Measurements from ENCODE around the gene B4GALT3.

Gene B4GALT3

DNA sequence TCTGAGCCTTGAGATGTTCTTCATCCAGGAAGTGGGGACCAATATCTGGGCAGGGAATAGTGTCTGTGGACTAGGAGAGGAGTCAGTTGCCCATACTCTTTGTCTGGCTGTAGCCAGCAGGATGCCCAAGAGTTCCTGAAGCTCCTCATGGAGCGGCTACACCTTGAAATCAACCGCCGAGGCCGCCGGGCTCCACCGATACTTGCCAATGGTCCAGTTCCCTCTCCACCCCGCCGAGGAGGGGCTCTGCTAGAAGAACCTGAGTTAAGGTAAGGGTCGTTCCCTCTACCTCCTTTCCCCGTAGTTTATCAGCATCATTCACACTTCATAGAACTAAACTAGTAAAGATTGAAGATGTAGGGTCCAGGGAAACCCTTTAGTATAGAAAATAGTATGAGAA is 14.5 kb downstream of the B4GALT3 start:
- DNase-seq (ENCODE audit: low spot score), result no peak

DNA sequence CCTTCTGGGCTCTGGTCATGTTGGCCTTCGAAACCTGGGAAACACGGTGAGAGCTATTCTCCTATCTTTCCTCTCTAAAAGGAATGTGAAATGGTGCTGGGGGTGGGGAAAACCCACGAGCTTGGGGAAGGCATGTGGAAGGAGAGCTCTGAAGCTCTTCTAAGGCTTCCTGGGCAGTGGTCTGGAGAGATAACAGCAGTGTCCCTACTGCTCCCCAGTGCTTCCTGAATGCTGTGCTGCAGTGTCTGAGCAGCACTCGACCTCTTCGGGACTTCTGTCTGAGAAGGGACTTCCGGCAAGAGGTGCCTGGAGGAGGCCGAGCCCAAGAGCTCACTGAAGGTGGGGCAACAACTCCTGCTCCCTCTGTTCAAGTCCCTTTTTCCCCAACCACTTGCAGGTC is 15.3 kb downstream of the B4GALT3 start:
- DNase-seq (ENCODE audit: low spot score), result no peak

DNA sequence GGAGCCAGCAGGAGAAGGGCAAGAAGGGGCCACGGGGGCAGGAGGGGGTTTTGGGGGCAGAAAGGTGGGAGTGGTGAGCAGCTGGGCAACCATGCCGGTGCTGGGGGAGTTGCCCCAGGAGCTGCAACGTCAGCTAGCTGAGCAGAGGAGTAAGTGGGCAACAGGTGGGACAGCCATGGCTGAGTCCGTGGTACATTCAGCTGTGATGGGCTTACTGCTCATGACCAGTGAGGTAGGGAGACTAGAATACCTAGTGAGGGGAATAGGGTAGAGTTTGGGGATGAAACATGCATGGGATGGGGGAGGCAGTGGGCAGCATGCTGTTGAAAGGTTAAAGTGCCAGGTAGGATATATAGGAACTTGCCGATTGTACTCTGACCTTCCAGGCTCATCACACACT is 15.7 kb downstream of the B4GALT3 start:
- DNase-seq (ENCODE audit: low spot score), result no peak

DNA sequence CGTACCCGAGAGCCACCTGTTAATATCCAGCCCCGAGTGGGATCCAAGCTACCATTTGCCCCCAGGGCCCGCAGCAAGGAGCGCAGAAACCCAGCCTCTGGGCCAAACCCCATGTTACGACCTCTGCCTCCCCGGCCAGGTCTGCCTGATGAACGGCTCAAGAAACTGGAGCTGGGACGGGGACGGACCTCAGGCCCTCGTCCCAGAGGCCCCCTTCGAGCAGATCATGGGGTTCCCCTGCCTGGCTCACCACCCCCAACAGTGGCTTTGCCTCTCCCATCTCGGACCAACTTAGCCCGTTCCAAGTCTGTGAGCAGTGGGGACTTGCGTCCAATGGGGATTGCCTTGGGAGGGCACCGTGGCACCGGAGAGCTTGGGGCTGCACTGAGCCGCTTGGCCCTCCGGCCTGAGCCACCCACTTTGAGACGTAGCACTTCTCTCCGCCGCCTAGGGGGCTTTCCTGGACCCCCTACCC is 16.6 kb downstream of the B4GALT3 start:
- DNase-seq (ENCODE audit: low spot score), result no peak

DNA sequence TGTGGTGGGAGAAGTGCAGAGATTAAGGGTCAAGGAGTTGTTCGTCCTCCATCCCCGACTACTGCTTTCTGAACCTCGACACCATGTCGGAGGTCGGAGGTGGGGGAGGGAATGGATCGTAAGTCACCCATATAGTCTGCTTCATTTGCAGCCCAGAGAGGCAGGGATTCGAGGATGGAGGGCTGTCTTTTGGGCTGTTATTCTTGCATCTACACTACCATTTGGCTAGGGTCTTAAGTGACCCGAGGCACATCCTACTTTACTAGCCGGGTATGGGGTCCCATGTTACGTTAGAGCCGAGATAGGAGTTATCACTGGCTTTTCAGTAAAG is 17.4 kb downstream of the B4GALT3 start:
- no peak for DNase-seq (ENCODE audit: low spot score)

DNA sequence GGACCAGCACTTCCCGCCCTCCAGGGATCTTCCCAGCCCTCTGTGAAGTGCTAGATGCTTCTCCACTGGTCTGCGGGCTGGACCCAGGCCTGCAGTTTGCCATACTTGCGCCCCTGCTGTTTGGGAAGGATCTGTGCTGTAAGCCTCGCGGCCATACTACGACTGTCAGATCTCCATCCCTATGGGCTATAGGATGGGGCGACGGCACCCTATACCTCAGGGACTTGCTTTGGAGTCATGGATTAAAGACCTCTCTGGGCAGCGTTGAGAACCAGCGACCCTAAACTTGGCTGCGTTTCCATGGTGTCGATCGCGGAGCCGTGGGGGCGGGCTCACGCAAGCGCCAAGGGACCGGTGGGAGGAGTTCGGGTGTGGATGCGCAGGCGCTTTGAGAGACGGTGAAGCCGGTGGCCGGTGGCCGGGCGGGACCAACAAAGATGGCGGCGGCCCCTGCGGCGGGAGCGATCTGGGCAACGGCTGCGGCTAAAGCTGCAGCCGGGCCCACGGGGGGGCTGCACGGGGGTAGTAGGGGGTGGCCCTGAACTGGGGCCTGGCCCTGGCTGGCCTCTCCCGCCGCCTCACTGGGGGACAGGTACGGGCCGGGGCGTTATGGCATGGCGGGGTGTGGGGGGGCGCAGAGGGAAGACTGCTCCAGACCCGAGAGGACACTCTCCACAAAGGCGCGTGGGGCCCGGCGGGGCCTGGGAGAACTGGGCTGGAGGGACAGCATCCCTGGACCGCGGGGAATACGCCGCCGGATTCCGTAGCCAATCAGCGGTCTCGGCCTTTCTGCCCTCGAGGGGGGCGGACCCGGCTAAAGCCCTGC is 18.0 kb downstream of the B4GALT3 start, which contains the start of gene USP21:
Gene USP21, plus strand, starts transcription at position 414 of the 826 bp plus-strand sequence. CDS start 1,141 bp downstream, outside the sequence.
- peak; percentile 94 for DNase-seq (ENCODE audit: low spot score)

DNA sequence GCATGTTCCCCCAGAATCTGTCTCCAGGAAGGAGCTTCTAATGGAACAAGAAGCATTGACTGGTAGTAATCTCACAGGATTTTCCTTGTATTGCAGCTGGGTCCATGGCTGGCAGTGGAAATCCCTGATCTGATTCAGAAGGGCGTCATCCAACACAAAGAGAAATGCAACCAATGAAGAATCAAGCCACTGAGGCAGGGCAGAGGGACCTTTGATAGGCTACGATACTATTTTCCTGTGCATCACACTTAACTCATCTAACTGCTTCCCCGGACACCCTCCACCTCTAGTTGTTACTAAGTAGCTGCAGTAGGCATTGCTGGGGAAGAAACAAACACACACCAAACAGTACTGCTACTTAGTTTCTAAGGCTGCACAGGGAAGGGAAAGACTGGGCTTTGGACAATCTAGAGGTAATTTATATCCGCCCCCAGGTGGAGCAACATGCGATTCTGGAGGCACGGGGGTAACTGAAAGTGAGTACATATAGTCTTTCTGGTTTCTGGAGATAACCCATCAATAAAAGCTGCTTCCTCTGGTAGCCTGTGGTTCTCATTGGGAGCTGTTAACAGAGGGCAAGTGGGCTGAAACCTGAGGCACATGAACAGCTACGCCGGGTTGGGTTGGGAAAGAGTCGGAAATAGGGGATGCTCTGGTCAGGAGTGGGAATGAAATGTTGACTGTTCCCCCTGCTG is 18.8 kb downstream of the B4GALT3 start:
- DNase-seq (ENCODE audit: low spot score), result no peak

DNA sequence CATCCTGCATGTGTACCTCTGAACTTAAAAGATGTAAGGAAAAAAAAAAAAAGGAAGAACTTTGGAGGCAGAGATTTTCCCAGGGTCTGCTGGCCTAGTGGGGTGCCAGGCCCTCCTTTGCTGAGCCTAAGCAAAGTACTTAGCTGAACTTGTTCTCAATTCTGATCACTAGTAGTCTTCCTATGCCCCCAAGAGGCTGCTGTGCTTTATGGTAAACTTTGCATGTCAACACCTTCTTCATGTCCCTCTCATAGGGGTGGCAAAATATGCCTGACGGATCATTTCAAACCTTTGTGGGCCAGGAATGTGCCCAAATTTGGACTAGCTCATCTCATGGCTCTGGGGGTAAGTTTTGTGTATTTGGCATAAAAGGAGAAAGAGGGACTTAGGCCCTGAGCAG is 19.4 kb downstream of the B4GALT3 start:
- no peak for DNase-seq (ENCODE audit: low spot score)

DNA sequence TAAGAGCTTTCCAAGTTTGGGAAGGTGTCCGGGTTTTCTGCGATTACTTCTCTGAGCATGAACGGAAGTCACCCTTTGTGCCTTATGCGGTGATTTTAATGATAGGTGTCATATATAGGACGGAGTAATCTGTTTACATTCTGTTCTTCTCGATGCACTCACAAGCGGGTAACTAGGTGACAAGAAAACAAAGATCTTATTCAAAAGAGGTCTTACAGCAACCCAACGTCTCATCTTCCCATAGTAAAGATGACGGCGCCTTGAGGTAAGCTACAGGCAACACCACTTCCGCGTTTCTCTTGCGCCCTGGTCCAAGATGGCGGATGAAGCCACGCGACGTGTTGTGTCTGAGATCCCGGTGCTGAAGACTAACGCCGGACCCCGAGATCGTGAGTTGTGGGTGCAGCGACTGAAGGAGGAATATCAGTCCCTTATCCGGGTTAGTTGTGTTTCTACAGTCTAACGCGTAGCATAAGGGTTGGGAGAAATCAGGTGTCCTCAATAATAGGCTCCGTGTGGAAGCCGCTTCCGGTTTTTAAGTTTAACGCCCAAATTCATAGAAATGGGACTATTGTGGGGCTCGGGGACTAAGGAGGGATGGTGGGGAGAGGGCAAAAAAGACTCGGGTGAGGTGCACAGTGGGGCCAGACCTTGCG is 23.5 kb downstream of the B4GALT3 start, which contains the start of gene UFC1:
Gene UFC1, plus strand, starts transcription at position 297 of the 656 bp plus-strand sequence. Its CDS starts 20 bp downstream, at position 317.
- peak; percentile 80 for DNase-seq (ENCODE audit: low spot score)

DNA sequence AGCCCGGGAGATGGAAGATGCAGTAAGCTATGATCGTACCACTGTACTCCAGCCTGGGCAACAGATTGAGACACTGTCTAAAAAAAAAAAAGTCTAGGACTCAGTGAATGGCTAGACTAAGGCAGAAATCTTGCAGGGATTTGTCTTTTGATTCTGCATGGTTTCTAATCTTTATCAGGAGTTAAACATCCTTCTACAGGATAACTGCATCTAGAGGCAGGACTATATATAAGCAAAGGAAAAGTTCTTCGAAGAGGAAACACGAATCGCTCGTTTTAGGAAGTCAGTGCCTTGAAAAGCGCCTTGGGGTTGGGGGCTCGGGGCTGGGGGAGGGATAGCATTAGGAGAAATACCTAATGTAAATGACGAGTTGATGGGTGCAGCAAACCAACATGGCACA is 24.1 kb downstream of the B4GALT3 start:
- DNase-seq (ENCODE audit: low spot score), result no peak

DNA sequence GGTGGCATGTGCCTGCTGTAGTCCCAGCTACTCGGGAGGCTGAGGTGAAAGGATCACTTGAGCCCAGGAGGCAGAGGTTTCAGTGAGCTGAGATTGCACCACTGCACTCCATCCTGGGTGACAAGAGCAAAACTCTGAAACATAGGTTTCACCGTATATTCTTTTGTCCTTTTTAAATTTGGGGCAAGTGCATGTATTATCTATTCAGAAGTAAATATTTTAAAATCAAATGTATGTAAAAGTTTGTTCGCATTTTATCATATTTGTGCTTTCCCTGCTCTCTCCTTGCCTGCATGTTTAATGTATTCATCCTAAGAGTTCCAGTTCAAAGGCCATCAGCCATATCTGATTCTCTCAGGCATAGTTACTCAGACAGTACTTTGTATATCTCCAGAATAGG is 31.5 kb downstream of the B4GALT3 start:
- DNase-seq (ENCODE audit: low spot score), result no peak

DNA sequence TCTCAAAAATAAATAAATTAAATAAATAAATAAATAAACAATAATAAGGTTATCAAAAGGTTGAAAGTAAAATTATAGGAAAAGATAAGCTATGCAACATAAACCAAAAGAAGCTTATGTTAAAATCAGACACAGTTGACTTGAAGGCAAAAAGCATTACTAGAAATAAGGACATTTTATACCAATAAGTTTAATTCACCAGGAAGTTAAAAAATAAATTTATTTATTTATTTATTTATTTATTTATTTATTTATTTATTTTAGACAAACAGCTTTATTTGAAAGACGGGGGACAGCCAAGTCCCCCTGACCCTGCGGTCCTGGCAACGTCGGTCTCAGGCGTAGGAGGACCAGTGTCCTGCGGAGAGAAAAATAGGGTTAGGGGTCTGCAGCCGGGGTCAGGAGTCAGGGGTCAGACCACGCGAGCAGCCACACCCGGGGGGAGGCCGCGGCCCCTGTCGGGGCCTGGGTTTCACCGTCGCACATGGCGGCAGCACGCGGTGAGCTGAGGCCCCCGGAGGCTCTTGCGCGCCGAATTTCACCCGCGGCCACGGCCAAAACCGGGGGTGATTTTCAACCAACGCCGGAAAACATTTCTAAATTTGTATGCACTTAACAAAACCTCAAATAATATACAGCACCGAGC is 36.4 kb downstream of the B4GALT3 start:
- no peak for DNase-seq (ENCODE audit: low spot score)

DNA sequence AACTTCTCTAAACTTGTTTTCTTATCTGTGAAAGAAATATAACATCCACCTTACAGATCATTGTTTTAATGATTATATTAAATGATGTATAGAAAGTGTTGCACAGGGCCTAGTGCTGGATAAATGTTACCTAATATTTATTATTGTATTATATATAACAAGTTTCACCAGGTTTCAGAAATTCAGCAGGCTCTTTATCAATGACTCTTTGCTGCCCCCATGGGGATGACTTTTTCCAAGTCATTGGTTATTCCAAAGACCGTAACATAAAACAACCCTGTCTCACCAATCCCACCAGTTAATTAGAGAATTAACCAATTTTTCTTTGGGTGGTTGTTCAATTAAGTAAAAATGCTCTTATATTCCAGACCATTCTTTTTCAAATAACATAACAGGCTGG is 37.5 kb downstream of the B4GALT3 start:
- peak; percentile 53 for DNase-seq (ENCODE audit: low spot score)

DNA sequence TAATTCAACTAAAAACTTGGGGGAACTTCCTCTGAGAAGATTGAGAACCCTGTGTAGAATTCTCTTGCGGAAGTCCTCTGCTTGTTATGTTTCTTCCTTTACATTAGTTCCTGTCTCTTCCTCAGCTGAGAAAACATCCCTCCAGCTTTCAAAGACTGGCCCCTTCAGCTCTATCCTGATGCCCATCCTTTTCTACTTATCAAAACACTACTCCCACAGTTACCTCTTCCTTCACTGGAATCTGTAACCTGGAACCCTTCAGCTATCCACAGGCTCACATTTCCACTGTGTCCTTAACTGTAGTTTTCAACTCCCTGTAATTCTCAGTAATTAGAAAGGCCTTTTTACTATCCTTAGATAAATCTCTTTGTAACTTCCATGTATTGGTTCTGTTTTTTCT is 38.9 kb downstream of the B4GALT3 start:
- DNase-seq (ENCODE audit: low spot score), result no peak

DNA sequence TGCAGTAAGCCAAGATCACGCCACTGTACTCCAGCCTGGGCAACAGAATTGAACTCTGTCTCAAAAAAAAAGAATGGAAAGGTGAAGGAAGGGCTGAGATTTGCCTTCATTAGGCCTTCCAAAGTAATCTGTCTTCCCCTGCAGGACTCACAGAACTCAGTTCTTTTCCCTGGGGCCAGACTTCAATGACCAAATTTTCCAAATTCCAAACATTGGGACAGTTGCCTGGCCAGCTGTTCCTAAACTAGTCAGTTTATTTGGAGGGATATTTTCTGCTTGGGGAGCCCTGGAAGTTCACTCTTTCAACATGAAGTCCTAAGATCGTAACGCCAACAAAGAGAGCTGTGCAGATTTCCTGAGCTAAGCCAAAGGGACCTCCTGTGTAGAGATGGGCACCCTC is 39.4 kb downstream of the B4GALT3 start:
- DNase-seq (ENCODE audit: low spot score), result no peak

DNA sequence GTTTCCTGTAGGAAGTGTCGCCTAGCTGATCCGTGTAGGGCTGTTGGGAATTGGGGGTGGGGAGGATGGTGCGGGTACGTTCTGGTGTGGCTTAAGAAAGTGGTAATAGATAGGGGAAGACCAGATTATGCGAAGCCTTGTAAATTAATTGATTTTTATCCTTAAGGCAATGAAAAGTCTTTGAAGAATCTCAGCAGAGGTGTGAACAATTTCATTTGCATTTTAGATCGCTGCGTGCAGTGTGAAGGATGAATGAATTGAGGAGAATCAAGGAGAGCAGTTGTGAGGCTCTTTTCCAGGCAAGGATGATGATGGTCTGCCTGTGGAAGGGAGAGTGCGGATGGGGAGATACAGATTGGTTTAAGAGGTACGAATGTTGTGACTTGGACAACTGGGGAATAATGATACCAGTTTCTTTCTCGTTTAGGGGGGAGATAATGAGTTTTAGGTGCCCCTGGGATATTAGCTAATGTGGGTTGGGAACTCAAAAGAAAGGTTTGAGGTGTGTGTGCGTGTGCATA is 44.0 kb downstream of the B4GALT3 start:
- DNase-seq (ENCODE audit: low spot score), result no peak

DNA sequence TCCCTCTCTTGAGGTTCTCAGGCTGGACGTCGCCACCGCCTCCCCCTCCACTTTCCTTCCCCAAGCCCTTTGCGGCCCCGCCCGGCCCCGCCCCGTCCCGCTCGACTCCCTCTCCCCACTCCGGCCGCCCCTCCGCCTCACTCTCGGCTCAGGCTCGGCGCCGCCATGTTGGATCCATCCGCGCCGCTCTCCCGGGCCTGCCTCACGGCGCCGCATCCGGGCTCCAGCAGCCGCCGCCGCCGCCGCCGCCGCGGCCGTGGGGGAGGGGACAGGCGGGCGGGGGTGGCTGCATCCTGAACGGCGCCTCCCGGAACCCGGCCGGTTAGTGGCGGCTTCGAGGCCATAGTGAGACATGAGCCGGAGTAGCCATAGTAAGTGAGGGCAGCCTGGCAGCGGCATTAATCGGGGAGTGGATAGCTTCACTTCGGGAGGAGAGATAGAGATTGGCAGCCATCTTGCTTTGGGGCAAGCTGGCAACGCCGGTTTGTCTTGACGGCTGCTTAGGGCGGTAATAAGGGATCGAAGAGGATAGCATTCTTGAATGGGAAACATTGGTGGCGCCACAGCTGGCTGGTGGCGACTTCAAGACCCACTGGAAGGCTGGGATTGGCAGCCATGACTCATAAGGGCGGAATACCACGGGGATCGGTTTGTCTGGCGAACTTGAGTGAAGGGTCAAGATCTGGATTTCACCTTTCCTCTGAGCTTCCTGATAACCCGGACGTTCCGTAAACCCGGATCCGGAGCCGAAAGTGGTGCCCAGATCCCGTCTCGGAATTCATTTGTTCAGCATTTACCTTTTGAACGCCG is 44.7 kb downstream of the B4GALT3 start, which contains the start of gene DEDD:
Gene DEDD, minus strand, starts transcription at position 258 of the 810 bp plus-strand sequence. CDS start 8,205 bp downstream, outside the sequence.
- peak; percentile 85 for DNase-seq (ENCODE audit: low spot score)

DNA sequence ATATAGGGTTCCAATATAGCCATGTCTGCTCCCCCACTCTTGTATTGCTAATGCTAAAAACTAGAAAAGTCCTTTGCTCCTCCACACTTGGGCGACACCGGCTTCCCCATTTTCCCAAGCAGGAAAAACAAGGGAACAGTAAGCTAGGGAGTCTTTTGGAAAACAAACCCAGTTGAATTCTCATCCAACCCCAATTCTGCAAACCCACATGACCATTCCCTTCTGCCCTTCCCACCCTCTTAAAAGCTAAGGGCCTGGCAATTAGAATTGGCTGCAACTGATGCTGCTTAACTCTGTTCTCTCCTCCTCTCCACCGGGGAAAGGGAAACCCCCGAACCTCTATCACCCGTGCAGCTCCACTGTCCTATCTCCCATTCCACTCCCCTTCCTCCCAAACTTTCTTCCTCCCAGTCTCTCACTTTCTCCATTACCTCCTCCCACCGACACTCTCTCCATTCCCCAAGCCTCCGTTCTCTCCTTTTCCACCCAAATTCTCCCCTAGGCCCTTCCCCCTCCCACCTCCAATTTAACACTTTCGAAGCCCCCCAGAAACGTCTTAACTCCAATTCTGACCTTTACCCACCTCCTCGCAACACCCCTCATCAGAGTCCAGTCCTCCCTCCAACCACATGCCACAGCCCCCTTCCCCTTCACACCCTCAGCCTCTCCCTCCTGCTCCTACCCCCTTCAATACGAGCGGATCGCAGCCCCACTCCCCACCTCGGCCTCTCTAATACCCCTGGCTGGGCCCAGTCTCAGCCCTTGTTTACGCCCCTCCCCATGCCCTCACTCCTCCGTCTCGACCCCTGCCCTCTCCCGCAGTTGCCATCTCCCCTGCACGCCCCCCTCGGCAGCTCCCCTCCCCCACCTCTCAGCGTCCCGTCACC is 45.5 kb downstream of the B4GALT3 start:
- DNase-seq (ENCODE audit: low spot score), result no peak

DNA sequence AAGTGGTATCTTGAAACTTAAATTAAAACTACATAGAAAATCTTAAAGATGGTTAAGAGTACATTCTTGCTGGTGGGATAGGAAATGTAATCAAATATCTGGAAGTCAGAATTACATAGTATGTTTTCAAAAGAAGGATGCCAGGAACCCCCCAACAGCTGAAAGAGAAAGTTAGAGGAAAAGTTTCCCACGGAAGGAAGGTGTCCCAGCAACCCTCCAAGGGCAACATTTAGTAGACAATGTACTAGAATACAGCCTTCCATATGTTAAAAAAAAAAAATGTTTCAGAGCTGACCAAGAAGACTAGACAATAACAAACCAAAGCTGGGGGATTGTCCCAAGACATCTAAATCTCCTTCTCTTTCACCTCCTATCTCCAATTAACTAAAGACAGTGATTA is 47.0 kb downstream of the B4GALT3 start:
- no peak for DNase-seq (ENCODE audit: low spot score)
